Esophagus muscularis mucosa (tissue), 3 donors: ENCODE results near the gene C21orf58.

ENCODE experiments used
- CTCF ChIP-seq, 3 experiments: fragments of 200-600 bp in 2 of 3; fragments of 450-650 bp in 1 of 3; sonication (generic) in 2 of 3; IDR thresholded peaks; one replicate each; pipeline ENCODE4 v1.5.1; 2017 to 2019; ENCODE audit warnings: antibody characterized with exemption in 3 of 3, mild to moderate bottlenecking in 2 of 3, moderate library complexity in 1 of 3
- EP300 ChIP-seq: sonication (generic); formaldehyde crosslinking; IDR thresholded peaks from one replicate; pipeline ENCODE4 v1.6.1; 2017; ENCODE audit warnings: antibody characterized with exemption

DNA sequence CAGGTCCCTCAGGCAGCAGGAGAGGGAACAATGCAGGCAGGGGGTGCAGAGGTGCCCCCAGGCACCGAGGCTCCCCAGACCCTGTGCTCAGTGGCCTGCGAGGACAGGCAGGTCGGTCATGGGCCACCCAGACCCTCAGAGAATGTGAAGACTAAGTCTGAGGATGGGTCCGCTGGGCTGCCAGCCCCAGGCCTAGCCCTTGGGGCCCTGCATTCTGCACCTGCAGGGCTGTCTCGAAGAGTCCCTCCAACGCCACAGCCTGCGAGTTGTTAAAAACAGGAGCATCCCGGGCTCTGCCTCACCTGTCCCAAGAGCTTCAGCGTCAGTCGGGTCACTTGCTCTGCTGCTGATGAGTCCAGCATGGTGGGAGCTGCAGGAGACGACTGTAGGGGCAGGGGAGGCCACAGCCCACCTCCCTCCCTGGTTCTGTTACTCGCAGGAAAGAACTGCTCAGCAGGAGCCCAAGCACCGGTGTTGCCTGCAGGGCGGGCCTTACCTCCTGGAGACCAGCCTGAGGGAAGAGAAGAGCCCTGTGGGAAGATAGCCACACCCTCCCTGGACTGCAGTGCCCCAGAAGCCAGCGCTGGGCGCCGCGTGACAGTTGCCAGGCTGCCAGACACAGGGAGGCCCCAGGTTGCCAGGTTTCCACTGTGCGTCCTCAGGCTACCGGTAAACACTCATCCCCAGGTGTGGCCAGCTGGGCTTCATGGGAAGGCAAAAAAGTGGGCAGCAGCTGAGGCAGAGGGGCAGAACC is 5.8 kb downstream of the C21orf58 start:
- TF ChIP-seq CTCF (IDR thresholded peaks at IDR 0.05) (no peak), EP300 (no peak)
